Right kidney (tissue), 1 donor: Measurements from ENCODE around the gene FYB1.

Experiments used
- DNase-seq: peaks from one replicate; pipeline ENCODE4 v3.0.0-alpha.2; 2016

Gene FYB1

GRCh38 chr5:39158786-39159185 is 60.6 kb downstream of the FYB1 start:
- DNase-seq, result no peak

GRCh38 chr5:39158127-39158593 is 61.2 kb downstream of the FYB1 start:
- no peak for DNase-seq

GRCh38 chr5:39157701-39158100 is 61.7 kb downstream of the FYB1 start:
- no peak for DNase-seq

- no peak for DNase-seq
These were observed 63.3 kb downstream of the FYB1 start for GRCh38 chr5:39156082-39156481.

GRCh38 chr5:39151745-39152144 is 67.6 kb downstream of the FYB1 start:
- DNase-seq, result no peak

GRCh38 chr5:39149966-39150365 is 69.4 kb downstream of the FYB1 start:
- no peak for DNase-seq

- DNase-seq, result no peak
These were observed 70.3 kb downstream of the FYB1 start for GRCh38 chr5:39148983-39149534.

- no peak for DNase-seq
These were observed 72.4 kb downstream of the FYB1 start for GRCh38 chr5:39146831-39147540.

GRCh38 chr5:39143151-39143860 is 76.1 kb downstream of the FYB1 start:
- no peak for DNase-seq

- DNase-seq, result no peak
These were observed 78.7 kb downstream of the FYB1 start for GRCh38 chr5:39140558-39141168.

- DNase-seq, result no peak
These were observed 80.5 kb downstream of the FYB1 start for GRCh38 chr5:39138892-39139291.

- no peak for DNase-seq
These were observed 81.4 kb downstream of the FYB1 start for GRCh38 chr5:39137819-39138451.

GRCh38 chr5:39137391-39137790 is 82.0 kb downstream of the FYB1 start:
- no peak for DNase-seq

- no peak for DNase-seq
These were observed 86.6 kb downstream of the FYB1 start for GRCh38 chr5:39132792-39133191.

GRCh38 chr5:39132128-39132447 is 87.3 kb downstream of the FYB1 start:
- DNase-seq, result no peak

GRCh38 chr5:39131210-39132127 is 87.9 kb downstream of the FYB1 start:
- DNase-seq, result no peak

GRCh38 chr5:39130716-39131115 is 88.6 kb downstream of the FYB1 start:
- DNase-seq, result no peak

- DNase-seq, result no peak
These were observed 97.4 kb downstream of the FYB1 start for GRCh38 chr5:39121922-39122321.

GRCh38 chr5:39121315-39121714 is 98.0 kb downstream of the FYB1 start:
- no peak for DNase-seq

GRCh38 chr5:39120052-39120420 is 99.3 kb downstream of the FYB1 start:
- no peak for DNase-seq

GRCh38 chr5:39119404-39120051 is 99.8 kb downstream of the FYB1 start:
- no peak for DNase-seq
